ENCODE measurements around the gene AGAP1.
A peak's percentile ranks its signal among the peaks of the same experiment; 100 is the strongest.
"Not testable (repeated sequence)": the region's sequence is repeated elsewhere in the genome, so short reads cannot be mapped to it uniquely, and the experiment has no call there.

The AGAP1 gene

GRCh38 chr2:235747786-235748091, 253.9 kb downstream of the AGAP1 start:
- DNase-seq: no peak

GRCh38 chr2:235749121-235749770, 255.4 kb downstream of the AGAP1 start:
- DNase-seq: no peak

- no peak for DNase-seq
Measured at GRCh38 chr2:235749771-235750160, 255.9 kb downstream of the AGAP1 start.

GRCh38 chr2:235752846-235753245, 259.0 kb downstream of the AGAP1 start:
- DNase-seq: no peak

GRCh38 chr2:235754357-235755207, 260.7 kb downstream of the AGAP1 start:
- no peak for DNase-seq

- DNase-seq: no peak
Measured at GRCh38 chr2:235756491-235756890, 262.6 kb downstream of the AGAP1 start.

- DNase-seq: no peak
Measured at GRCh38 chr2:235757212-235757611, 263.4 kb downstream of the AGAP1 start.

GRCh38 chr2:235757640-235758039, 263.8 kb downstream of the AGAP1 start:
- no peak for DNase-seq

GRCh38 chr2:235762832-235763598, 269.2 kb downstream of the AGAP1 start:
- no peak for DNase-seq

- DNase-seq: no peak
Measured at GRCh38 chr2:235763816-235764215, 270.0 kb downstream of the AGAP1 start.

GRCh38 chr2:235764478-235764877, 270.6 kb downstream of the AGAP1 start:
- not testable (repeated sequence) for DNase-seq

GRCh38 chr2:235765181-235765820, 271.5 kb downstream of the AGAP1 start:
- DNase-seq: no peak

- peak; percentile 26 for DNase-seq
Measured at GRCh38 chr2:235766278-235766677, 272.4 kb downstream of the AGAP1 start.

GRCh38 chr2:235768606-235769005, 274.8 kb downstream of the AGAP1 start:
- no peak for DNase-seq

GRCh38 chr2:235769046-235769445, 275.2 kb downstream of the AGAP1 start:
- no peak for DNase-seq

GRCh38 chr2:235770909-235771820, 277.3 kb downstream of the AGAP1 start:
- DNase-seq: no peak

GRCh38 chr2:235773188-235773928, 279.5 kb downstream of the AGAP1 start:
- no peak for DNase-seq

GRCh38 chr2:235774153-235774870, 280.5 kb downstream of the AGAP1 start:
- no peak for DNase-seq

GRCh38 chr2:235776531-235776930, 282.7 kb downstream of the AGAP1 start:
- DNase-seq: no peak

- peak; percentile 54 for DNase-seq
Measured at GRCh38 chr2:235779444-235779896, 285.6 kb downstream of the AGAP1 start.

GRCh38 chr2:235780401-235780800, 286.6 kb downstream of the AGAP1 start:
- no peak for DNase-seq

Data from stimulated activated CD4-positive, alpha-beta T cell treated with anti-CD3 and anti-CD28 coated beads, Interleukin-12 subunit alpha, Interleukin-12 subunit beta, amount 100 ng/mL, for 4 hours (primary cell).